Coronary artery (tissue), 2 donors: ENCODE data around the gene UGGT1.
"Not testable (repeated sequence)": the region's sequence is repeated elsewhere in the genome, so short reads cannot be mapped to it uniquely, and the experiment has no call there.

ENCODE experiments used
- DNase-seq: peaks from one replicate; pipeline ENCODE4 v3.0.0-alpha.2; 2017; ENCODE audit warnings: low spot score
- H3K27ac ChIP-seq, 2 donors: fragments of 200-600 bp; sonication (generic); one replicate each; pipeline ENCODE4 v1.5.1; 2016 to 2019
- H3K4me3 ChIP-seq: fragments of 200-600 bp; sonication (generic); 2 replicates; pipeline ENCODE4 v1.5.1; 2016; ENCODE audit warnings: mild to moderate bottlenecking, moderate library complexity
- CTCF ChIP-seq: fragments of 200-600 bp; sonication (generic); IDR thresholded peaks from one replicate; pipeline ENCODE4 v1.5.1; 2019; ENCODE audit warnings: antibody characterized with exemption

UGGT1 gene

GRCh38 chr2:128169497-128169896, 78.5 kb downstream of the UGGT1 start:
- TF ChIP-seq CTCF: no peak
- Histone ChIP-seq H3K4me3 (no peak overlapping the region), H3K27ac (no peak overlapping the region)
- DNase-seq: no peak

GRCh38 chr2:128169933-128170709, 79.1 kb downstream of the UGGT1 start:
- no peak overlapping the region for H3K4me3 ChIP-seq
- DNase-seq: no peak
- TF ChIP-seq CTCF: no peak
- no peak overlapping the region for H3K27ac ChIP-seq

DNA sequence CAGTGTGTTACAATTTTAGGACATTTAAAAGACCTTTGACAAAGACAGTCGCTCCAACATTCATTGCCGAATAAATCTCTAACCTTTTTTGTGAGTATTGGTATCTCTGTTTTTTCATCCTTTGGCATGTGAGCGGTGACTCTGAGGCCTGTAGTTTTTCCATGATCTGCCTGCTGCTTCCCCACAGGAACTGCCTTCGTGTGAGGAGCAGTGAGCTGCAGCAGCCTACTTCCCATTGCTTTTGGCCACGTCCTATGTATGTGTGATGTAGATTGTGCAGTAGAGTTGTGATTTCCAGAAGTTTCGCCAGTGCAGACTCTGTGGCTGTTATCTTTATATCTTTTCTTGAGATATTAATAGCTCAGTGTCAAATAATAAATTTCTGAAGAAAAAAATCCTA, 79.8 kb downstream of the UGGT1 start:
- Histone ChIP-seq H3K4me3 (no peak overlapping the region), H3K27ac (no peak overlapping the region)
- no peak for TF ChIP-seq CTCF
- DNase-seq: no peak

- H3K27ac ChIP-seq: no peak overlapping the region
- no peak for TF ChIP-seq CTCF
- H3K4me3 ChIP-seq: no peak overlapping the region
- no peak for DNase-seq
Observed at GRCh38 chr2:128172191-128172590, 81.2 kb downstream of the UGGT1 start.

DNA sequence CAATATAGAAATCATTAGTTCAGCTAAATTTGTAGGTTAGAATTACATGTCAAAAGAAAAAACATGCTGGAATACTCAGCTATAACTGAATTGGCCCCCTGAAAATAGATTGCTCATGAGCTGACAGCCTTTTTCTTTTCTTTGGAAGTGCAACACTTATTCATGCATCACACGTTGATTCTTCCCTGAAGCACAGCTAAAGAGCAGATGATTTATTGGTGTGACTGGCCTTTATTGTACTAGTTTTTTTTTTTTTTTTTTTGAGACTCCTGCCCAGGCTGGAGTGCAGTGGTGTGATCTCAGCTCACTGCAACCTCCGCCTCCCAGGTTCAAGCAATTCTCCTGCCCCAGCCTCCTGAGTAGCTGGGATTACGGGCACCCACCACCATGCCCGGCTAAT, 83.1 kb downstream of the UGGT1 start:
- DNase-seq, H3K4me3 ChIP-seq, H3K27ac ChIP-seq: not testable (repeated sequence)

DNA sequence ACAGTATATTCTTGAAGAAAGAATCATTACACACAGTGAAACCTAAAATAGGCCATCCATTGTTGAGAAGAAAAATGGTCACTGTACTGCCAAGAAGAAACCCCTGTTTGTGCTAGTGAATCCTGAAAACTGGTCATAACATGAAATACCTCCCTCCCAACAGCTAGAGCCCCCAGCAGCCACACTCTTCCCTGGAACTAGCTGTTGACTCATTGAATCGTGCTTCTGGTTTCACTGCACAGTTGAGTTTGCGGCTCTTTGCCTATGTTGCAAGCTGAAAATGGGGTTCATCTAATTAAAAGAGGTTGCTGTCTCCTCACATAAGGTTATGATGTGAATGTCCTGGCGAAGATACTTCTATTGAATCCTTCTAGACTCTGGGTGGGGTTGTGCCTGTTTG, 86.3 kb downstream of the UGGT1 start:
- TF ChIP-seq CTCF: no peak
- Histone ChIP-seq H3K4me3 (no peak overlapping the region), H3K27ac (no peak overlapping the region)
- no peak for DNase-seq

GRCh38 chr2:128178149-128178649, 87.2 kb downstream of the UGGT1 start:
- no peak for DNase-seq
- no peak overlapping the region for H3K27ac ChIP-seq
- TF ChIP-seq CTCF: no peak
- no peak overlapping the region for H3K4me3 ChIP-seq
